RWPE2 (cell line): ENCODE data around the gene AFAP1.

ENCODE experiments used
- ATAC-seq: fragments of 200-7000 bp; cut with Tn5 transposase; 3 replicates; pipeline ENCODE4 v1.9.1; 2021; ENCODE audit warnings: low read depth
- DNase-seq: peaks from one replicate; pipeline ENCODE4 v3.0.0-alpha.2; 2020; ENCODE audit warnings: low spot score
- H3K27ac ChIP-seq: fragments of 450-650 bp; 2 replicates; pipeline ENCODE4 v1.5.1; 2017; ENCODE audit warnings: mild to moderate bottlenecking; ENCODE audit not compliant: poor library complexity, severe bottlenecking
- H3K27me3 ChIP-seq: fragments of 250-450 bp; sonication (Bioruptor Pico); 2 replicates; pipeline ENCODE4 v1.5.1; 2021; ENCODE audit warnings: mild to moderate bottlenecking, moderate library complexity; ENCODE audit not compliant: insufficient read depth, poor library complexity, severe bottlenecking
- H3K36me3 ChIP-seq: fragments of 250-450 bp; sonication (Bioruptor Pico); 2 replicates; pipeline ENCODE4 v1.5.1; 2020; ENCODE audit warnings: low read depth, mild to moderate bottlenecking, moderate library complexity
- H3K4me1 ChIP-seq: fragments of 250-450 bp; sonication (Bioruptor Pico); 2 replicates; pipeline ENCODE4 v1.5.1; 2021; ENCODE audit warnings: mild to moderate bottlenecking, moderate library complexity; ENCODE audit not compliant: insufficient read depth, poor library complexity, severe bottlenecking
- H3K4me3 ChIP-seq: fragments of 250-450 bp; sonication (Bioruptor Pico); 2 replicates; pipeline ENCODE4 v1.5.1; 2021; ENCODE audit warnings: mild to moderate bottlenecking, moderate library complexity; ENCODE audit not compliant: severe bottlenecking
- H3K9me3 ChIP-seq: fragments of 250-450 bp; sonication (Bioruptor Pico); 2 replicates; pipeline ENCODE4 v1.5.1; 2021; ENCODE audit warnings: mild to moderate bottlenecking, moderate library complexity; ENCODE audit not compliant: severe bottlenecking
- TF ChIP-seq, protein P1 (sequence below): fragments of 450-650 bp; IDR thresholded peaks from one replicate; pipeline ENCODE4 v1.5.1; 2017; ENCODE audit warnings: mild to moderate bottlenecking, moderate library complexity; ENCODE audit not compliant: poor library complexity, severe bottlenecking

The AFAP1 gene

DNA sequence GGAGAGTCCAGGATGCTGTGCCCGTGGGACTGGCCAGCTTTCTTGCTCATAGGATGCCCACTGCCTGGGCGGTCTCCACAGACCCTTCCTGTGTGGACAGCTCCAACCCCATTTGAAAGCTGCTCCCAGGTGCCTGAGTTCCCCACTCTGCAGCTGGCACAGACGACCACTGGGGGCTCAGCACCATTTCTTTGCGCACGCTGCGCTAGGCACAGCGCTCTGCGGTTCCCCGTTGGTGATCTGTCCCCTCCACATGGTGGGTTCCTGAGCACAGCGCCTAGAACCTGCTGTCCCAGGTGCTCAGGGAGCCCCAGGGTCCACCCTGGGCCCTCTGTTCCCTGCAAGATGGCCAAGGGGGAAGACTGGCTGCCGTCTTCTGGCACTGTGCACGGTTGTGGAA lies 45.4 kb upstream of the AFAP1 start:
- no peaks in the 10 kb centered on the region for H3K27me3 ChIP-seq
- H3K36me3 ChIP-seq, result no peaks in the 10 kb centered on the region
- peaks cover 11% of the 10 kb centered on the region for H3K4me1 ChIP-seq

DNA sequence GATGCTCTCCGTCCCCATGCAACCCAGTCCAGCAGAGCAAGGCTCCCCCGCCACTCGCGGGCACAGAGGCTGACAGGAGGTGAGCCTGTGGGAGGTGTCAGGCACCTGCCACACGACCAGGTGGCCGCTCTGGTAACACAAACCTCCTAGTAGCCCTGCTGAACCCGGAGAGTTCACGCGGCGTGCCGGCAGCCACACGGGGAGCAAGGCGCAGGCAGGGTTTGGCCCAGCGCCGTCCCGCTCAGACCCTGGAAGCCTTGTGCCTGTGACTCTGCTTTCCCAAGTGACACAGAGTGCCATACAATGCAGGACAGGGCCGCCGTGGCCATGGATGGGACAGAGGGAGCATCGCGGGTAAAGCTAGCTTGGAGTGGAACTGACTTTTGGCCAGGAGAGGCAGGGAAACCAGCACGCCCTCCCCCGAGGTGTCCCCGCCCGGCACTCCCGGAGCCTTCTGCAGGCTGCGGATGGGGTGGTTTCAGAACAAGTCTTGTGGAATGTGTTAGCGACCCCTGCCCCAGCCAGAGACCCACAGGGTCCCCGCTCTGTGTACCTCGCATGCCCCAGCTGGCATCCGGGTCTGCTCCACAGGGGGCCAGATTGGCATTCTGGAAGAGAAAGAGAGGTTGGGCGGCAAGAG lies 44.7 kb upstream of the AFAP1 start:
- H3K4me3 ChIP-seq, result no peak overlapping the region
- H3K27ac ChIP-seq, result no peak overlapping the region
- peaks cover 11% of the 10 kb centered on the region for H3K4me1 ChIP-seq
- no peaks in the 10 kb centered on the region for H3K36me3 ChIP-seq
- ATAC-seq (no peak), DNase-seq (no peak)
- TF ChIP-seq, protein P1, sequence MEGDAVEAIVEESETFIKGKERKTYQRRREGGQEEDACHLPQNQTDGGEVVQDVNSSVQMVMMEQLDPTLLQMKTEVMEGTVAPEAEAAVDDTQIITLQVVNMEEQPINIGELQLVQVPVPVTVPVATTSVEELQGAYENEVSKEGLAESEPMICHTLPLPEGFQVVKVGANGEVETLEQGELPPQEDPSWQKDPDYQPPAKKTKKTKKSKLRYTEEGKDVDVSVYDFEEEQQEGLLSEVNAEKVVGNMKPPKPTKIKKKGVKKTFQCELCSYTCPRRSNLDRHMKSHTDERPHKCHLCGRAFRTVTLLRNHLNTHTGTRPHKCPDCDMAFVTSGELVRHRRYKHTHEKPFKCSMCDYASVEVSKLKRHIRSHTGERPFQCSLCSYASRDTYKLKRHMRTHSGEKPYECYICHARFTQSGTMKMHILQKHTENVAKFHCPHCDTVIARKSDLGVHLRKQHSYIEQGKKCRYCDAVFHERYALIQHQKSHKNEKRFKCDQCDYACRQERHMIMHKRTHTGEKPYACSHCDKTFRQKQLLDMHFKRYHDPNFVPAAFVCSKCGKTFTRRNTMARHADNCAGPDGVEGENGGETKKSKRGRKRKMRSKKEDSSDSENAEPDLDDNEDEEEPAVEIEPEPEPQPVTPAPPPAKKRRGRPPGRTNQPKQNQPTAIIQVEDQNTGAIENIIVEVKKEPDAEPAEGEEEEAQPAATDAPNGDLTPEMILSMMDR, result no peak
- H3K9me3 ChIP-seq, result peaks cover 2% of the 10 kb centered on the region
- no peaks in the 10 kb centered on the region for H3K27me3 ChIP-seq

More for the DNA sequence above, 45.4 kb upstream of the AFAP1 start:
- H3K4me3 ChIP-seq, result no peak overlapping the region
- no peak for DNase-seq
- TF ChIP-seq, protein P1, result no peak
- H3K27ac ChIP-seq, result no peak overlapping the region
- H3K9me3 ChIP-seq, result peaks cover 5% of the 10 kb centered on the region
- no peak for ATAC-seq

DNA sequence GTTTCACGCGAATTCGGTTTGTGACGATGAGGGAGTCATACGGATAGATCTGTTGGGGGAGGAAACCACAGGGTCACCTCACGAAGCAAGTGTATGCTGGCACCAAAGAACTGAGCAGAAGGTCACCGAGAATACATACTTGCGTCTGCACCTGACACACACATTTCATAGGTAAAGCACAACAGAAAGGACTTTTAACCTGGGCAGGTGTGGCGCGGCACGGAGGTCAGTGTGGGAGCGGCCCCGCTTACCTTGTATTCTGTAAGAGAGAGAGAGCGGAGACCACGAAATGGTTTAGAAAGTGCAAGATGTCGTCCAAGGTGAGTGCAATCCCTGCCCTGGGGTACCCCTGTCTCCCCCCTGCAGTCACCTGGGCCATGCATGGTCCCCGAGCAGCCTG lies 43.6 kb upstream of the AFAP1 start:
- Histone ChIP-seq H3K27me3 (no peaks in the 10 kb centered on the region), H3K36me3 (no peaks in the 10 kb centered on the region), H3K4me1 (peaks cover 16% of the 10 kb centered on the region), H3K27ac (no peak overlapping the region), H3K9me3 (no peaks in the 10 kb centered on the region), H3K4me3 (no peak overlapping the region)
- no peak for DNase-seq
- TF ChIP-seq, protein P1, result no peak
- ATAC-seq, result no peak

DNA sequence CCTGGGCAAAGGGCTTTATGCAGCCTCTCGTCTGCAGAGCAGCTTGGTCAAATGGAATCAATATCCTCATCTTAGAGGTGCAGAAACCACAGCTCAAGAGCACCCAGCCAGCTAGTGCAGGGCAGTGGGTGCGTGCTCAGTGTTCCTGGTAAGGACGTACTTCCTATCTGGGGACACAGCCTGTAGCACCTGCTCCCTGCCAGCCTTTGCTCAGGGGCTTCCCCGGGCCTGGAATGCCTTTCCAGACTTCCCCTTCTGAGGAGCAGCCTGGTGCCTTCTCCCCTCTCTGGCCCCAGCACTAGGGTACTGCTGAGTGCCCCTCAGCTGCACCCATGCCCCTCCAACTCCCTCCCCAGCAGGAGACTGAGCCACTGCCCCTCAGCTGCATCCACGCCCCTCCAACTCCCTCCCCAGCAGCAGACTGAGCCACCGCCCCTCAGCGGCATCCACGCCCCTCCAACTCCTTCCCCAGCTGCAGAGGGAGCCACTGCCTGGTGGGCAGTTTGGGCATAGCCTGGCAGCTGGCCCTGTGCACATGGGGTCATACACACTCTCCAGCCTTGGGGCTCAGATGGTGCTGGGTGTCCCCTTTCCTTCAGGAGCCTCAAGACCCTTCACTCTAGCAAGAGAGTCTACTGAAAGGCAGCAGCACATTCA lies 42.2 kb upstream of the AFAP1 start:
- TF ChIP-seq, protein P1, result no peak
- Histone ChIP-seq H3K4me1 (peaks cover 23% of the 10 kb centered on the region), H3K27ac (no peak overlapping the region), H3K4me3 (no peak overlapping the region), H3K36me3 (no peaks in the 10 kb centered on the region), H3K9me3 (no peaks in the 10 kb centered on the region), H3K27me3 (no peaks in the 10 kb centered on the region)
- DNase-seq, result no peak
- ATAC-seq, result no peak

DNA sequence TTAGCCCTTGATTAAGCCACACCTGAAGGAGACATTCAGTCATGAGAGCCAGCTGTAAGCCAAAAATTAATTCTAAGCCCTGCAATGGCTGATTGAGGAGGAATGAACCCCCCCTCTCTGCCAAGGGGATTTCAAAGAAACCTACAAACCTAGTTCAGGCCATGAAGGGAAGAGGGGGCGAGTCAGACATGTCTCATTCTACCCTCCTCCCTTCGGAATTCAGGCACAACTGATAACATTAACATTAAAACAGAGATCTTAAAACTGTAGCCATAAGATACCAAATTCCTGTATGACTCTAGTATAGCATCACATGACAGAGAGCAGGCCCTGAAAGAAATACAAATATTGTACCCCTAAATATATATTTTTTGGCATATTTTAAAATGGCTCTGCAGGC lies 40.4 kb upstream of the AFAP1 start:
- ATAC-seq (peak; percentile 11; the same call in 1 of the 3 replicates), DNase-seq (no peak)
- no peaks in the 10 kb centered on the region for H3K36me3 ChIP-seq
- TF ChIP-seq, protein P1, result no peak
- H3K9me3 ChIP-seq, result no peaks in the 10 kb centered on the region
- H3K4me1 ChIP-seq, result peaks cover 23% of the 10 kb centered on the region
- no peak overlapping the region for H3K4me3 ChIP-seq
- H3K27ac ChIP-seq, result peak overlapping the region; percentile 84
- no peaks in the 10 kb centered on the region for H3K27me3 ChIP-seq
